ENCODE measurements around the gene THYN1.
"Not testable (repeated sequence)": the region's sequence is repeated elsewhere in the genome, so short reads cannot be mapped to it uniquely, and the experiment has no call there.

The THYN1 gene

GRCh38 chr11:134261626-134262488 is 8.7 kb upstream of the THYN1 start:
- Histone ChIP-seq H3K36me3 (ENCODE audit: control insufficient read depth, insufficient read depth, low read length) (peaks cover 44% of the 10 kb centered on the region), H3K27ac (ENCODE audit: insufficient read depth, low read length, poor library complexity, severe bottlenecking) (no peak overlapping the region), H3K4me1 (ENCODE audit: control insufficient read depth, insufficient read depth, low read length, poor library complexity, severe bottlenecking) (no peaks in the 10 kb centered on the region), H3K27me3 (replicated peaks; ENCODE audit: control insufficient read depth, insufficient read depth, low read length, poor library complexity, severe bottlenecking) (no peaks in the 10 kb centered on the region), H3K9me3 (ENCODE audit: control insufficient read depth, low read length) (no peaks in the 10 kb centered on the region), H3K4me3 (ENCODE audit: insufficient read depth, low read depth, low read length, poor library complexity, severe bottlenecking) (no peak overlapping the region)
- no peak for DNase-seq

- no peak overlapping the region for H3K4me3 ChIP-seq (ENCODE audit: insufficient read depth, low read depth, low read length, poor library complexity, severe bottlenecking)
- no peaks in the 10 kb centered on the region for H3K4me1 ChIP-seq (ENCODE audit: control insufficient read depth, insufficient read depth, low read length, poor library complexity, severe bottlenecking)
- no peak for DNase-seq
- H3K27ac ChIP-seq (ENCODE audit: insufficient read depth, low read length, poor library complexity, severe bottlenecking), result no peak overlapping the region
- no peaks in the 10 kb centered on the region for H3K9me3 ChIP-seq (ENCODE audit: control insufficient read depth, low read length)
- no peaks in the 10 kb centered on the region for H3K27me3 ChIP-seq (replicated peaks; ENCODE audit: control insufficient read depth, insufficient read depth, low read length, poor library complexity, severe bottlenecking)
- H3K36me3 ChIP-seq (ENCODE audit: control insufficient read depth, insufficient read depth, low read length), result peaks cover 44% of the 10 kb centered on the region
Observed at GRCh38 chr11:134260983-134261382, 7.8 kb upstream of the THYN1 start.

GRCh38 chr11:134260503-134260902 is 7.4 kb upstream of the THYN1 start:
- no peak for DNase-seq
- H3K27me3 ChIP-seq (replicated peaks; ENCODE audit: control insufficient read depth, insufficient read depth, low read length, poor library complexity, severe bottlenecking), result no peaks in the 10 kb centered on the region
- no peak overlapping the region for H3K4me3 ChIP-seq (ENCODE audit: insufficient read depth, low read depth, low read length, poor library complexity, severe bottlenecking)
- peaks cover 44% of the 10 kb centered on the region for H3K36me3 ChIP-seq (ENCODE audit: control insufficient read depth, insufficient read depth, low read length)
- no peak overlapping the region for H3K27ac ChIP-seq (ENCODE audit: insufficient read depth, low read length, poor library complexity, severe bottlenecking)
- H3K9me3 ChIP-seq (ENCODE audit: control insufficient read depth, low read length), result no peaks in the 10 kb centered on the region
- H3K4me1 ChIP-seq (ENCODE audit: control insufficient read depth, insufficient read depth, low read length, poor library complexity, severe bottlenecking), result no peaks in the 10 kb centered on the region

DNA sequence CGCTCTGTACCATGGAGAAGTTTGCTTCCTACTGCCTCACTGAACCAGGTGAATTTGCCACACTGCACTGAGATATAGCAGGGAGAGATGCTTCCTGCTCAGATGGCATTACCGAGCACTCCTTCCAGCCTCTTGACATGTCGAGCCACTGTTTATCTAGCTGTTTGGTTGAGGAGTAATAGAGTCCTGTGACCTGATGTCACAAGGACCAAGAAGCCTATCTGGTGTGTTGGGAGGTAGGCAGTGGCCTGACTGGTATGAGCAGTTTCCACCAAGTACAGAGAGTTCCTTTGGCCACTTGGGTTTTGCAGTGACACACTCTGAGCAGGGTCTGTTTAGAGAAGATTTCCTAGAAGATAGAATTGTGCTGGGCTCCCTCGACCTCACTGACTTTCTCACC is 5.4 kb upstream of the THYN1 start:
- H3K27me3 ChIP-seq (replicated peaks; ENCODE audit: control insufficient read depth, insufficient read depth, low read length, poor library complexity, severe bottlenecking), result no peaks in the 10 kb centered on the region
- no peaks in the 10 kb centered on the region for H3K9me3 ChIP-seq (ENCODE audit: control insufficient read depth, low read length)
- H3K4me1 ChIP-seq (ENCODE audit: control insufficient read depth, insufficient read depth, low read length, poor library complexity, severe bottlenecking), result peaks cover 5% of the 10 kb centered on the region
- DNase-seq, result no peak
- H3K36me3 ChIP-seq (ENCODE audit: control insufficient read depth, insufficient read depth, low read length), result peaks cover 43% of the 10 kb centered on the region
- H3K4me3 ChIP-seq (ENCODE audit: insufficient read depth, low read depth, low read length, poor library complexity, severe bottlenecking), result no peak overlapping the region
- H3K27ac ChIP-seq (ENCODE audit: insufficient read depth, low read length, poor library complexity, severe bottlenecking), result no peak overlapping the region

DNA sequence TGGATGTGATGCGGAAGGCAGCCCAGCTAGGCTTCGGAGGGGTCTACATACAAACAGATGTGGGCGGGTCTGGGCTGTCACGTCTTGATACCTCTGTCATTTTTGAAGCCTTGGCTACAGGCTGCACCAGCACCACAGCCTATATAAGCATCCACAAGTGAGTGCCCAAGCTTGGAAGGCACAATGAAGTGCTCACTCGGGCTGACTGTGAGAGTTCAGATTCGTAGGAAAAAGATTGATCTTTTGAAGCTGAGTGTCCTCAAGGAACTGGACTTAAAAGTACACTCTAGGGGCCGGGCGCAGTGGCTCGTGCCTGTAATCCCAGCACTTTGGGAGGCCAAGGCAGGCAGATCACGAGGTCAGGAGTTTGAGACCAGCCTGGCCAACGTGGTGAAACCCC is 3.9 kb upstream of the THYN1 start:
- Histone ChIP-seq H3K27me3 (replicated peaks; ENCODE audit: control insufficient read depth, insufficient read depth, low read length, poor library complexity, severe bottlenecking) (no peaks in the 10 kb centered on the region), H3K27ac (ENCODE audit: insufficient read depth, low read length, poor library complexity, severe bottlenecking) (no peak overlapping the region), H3K9me3 (ENCODE audit: control insufficient read depth, low read length) (no peaks in the 10 kb centered on the region), H3K36me3 (ENCODE audit: control insufficient read depth, insufficient read depth, low read length) (peaks cover 34% of the 10 kb centered on the region), H3K4me3 (ENCODE audit: insufficient read depth, low read depth, low read length, poor library complexity, severe bottlenecking) (no peak overlapping the region), H3K4me1 (ENCODE audit: control insufficient read depth, insufficient read depth, low read length, poor library complexity, severe bottlenecking) (peaks cover 12% of the 10 kb centered on the region)
- no peak for DNase-seq

DNA sequence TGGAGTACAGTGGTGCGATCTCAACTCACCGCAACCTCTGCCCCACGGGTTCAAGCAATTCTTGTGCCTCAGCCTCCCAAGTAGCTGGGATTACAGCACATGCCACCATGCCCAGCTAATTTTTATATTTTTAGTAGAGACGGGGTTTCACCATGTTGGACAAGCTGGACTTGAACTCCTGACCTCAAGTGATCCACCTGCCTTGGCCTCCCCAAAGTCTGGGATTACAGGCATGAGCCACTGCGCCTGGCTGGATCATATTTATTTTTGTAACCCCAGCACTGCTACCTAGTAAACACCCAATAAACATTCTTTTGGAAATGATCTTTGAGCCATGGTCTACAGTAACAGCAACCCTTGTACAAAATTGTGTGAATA is 2.0 kb upstream of the THYN1 start:
- not testable (repeated sequence) for H3K27ac ChIP-seq (ENCODE audit: insufficient read depth, low read length, poor library complexity, severe bottlenecking); H3K27me3 ChIP-seq (replicated peaks; ENCODE audit: control insufficient read depth, insufficient read depth, low read length, poor library complexity, severe bottlenecking); H3K9me3 ChIP-seq (ENCODE audit: control insufficient read depth, low read length); DNase-seq; H3K4me3 ChIP-seq (ENCODE audit: insufficient read depth, low read depth, low read length, poor library complexity, severe bottlenecking)
- Histone ChIP-seq H3K4me1 (ENCODE audit: control insufficient read depth, insufficient read depth, low read length, poor library complexity, severe bottlenecking) (peaks cover 13% of the 10 kb centered on the region), H3K36me3 (ENCODE audit: control insufficient read depth, insufficient read depth, low read length) (peaks cover 22% of the 10 kb centered on the region)

DNA sequence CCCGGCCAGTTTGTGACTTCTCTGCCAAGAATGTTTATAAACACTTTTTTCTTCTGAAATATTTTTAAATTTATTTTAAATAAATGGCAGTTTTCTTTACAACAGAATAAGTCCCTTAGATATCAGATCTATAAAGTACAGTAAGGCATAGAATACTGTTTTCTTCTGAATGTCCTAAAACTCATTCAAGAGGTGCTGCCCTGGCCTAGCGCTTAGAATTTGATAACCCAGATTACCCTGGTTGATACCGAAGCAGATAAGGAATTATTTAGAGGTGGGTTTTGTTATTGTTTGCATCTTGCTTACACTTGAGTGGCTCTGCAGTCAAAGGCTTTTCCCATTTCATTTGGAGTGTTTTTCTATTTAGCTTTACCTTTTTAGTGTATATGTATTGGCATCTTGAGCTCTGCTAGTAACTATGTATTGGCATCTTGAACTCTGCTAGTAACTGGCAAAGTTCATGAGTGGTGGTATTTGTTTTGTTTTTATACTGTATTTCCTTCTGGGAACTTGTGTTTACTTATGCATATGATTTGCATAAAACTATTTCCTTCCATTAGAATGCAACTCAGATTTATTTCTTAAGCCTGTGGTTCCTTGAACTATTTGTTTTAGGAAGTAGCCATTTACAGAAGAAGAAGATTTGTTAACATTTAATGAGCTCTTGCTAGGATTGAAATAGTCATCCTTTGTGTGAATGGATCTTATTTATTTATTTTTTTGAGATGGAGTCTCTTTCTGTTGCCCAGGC is 1.5 kb upstream of the THYN1 start:
- Histone ChIP-seq H3K27ac (ENCODE audit: insufficient read depth, low read length, poor library complexity, severe bottlenecking) (no peak overlapping the region), H3K4me3 (ENCODE audit: insufficient read depth, low read depth, low read length, poor library complexity, severe bottlenecking) (no peak overlapping the region), H3K36me3 (ENCODE audit: control insufficient read depth, insufficient read depth, low read length) (peaks cover 22% of the 10 kb centered on the region), H3K4me1 (ENCODE audit: control insufficient read depth, insufficient read depth, low read length, poor library complexity, severe bottlenecking) (peaks cover 13% of the 10 kb centered on the region), H3K9me3 (ENCODE audit: control insufficient read depth, low read length) (no peaks in the 10 kb centered on the region), H3K27me3 (replicated peaks; ENCODE audit: control insufficient read depth, insufficient read depth, low read length, poor library complexity, severe bottlenecking) (no peaks in the 10 kb centered on the region)
- no peak for DNase-seq

DNA sequence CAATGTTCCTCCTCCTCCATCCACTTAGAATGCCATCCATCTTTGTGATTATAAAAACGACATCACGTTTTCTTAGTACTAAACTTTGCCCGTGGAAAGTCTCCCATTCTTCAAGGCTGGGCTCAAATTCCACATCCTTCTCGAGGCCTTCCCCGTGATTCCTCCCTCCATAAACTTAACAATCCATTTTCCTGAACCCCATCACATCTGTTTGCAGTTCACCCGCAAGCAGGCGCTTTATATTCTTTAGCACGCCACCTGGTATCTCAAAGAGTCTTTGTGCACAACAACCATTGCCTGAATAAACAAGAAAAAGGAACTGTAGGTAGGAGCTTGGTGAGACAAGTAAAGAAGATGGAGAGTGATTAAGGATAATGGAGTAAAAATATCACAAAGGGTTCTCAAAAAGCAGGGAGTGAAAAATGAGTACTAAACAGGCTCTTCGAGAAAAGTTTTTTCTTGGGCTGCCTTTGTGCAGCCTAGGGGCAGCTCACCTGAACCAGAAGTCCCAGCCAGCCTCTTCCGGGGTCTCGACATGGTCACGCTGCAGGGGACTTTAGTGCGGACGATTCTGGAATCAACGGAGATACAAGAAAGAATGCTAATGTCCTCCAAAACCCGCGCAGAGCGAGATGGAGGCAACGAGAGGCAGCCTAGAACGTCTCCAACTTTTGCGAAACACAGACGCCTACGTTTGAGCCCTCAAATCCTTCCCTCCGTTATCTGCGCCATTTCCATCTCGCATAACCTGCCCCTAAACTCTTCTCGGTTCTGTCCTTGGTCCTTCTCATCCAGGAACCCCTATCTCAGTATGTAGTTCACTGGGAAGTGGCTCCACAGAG is 585 bp downstream of the THYN1 start:
- DNase-seq, result no peak
- Histone ChIP-seq H3K9me3 (ENCODE audit: control insufficient read depth, low read length) (no peaks in the 10 kb centered on the region), H3K4me3 (ENCODE audit: insufficient read depth, low read depth, low read length, poor library complexity, severe bottlenecking) (peak overlapping the region; percentile 70), H3K36me3 (ENCODE audit: control insufficient read depth, insufficient read depth, low read length) (peaks cover 30% of the 10 kb centered on the region), H3K27ac (ENCODE audit: insufficient read depth, low read length, poor library complexity, severe bottlenecking) (peak overlapping the region; percentile 29), H3K4me1 (ENCODE audit: control insufficient read depth, insufficient read depth, low read length, poor library complexity, severe bottlenecking) (peaks cover 13% of the 10 kb centered on the region), H3K27me3 (replicated peaks; ENCODE audit: control insufficient read depth, insufficient read depth, low read length, poor library complexity, severe bottlenecking) (no peaks in the 10 kb centered on the region)

DNA sequence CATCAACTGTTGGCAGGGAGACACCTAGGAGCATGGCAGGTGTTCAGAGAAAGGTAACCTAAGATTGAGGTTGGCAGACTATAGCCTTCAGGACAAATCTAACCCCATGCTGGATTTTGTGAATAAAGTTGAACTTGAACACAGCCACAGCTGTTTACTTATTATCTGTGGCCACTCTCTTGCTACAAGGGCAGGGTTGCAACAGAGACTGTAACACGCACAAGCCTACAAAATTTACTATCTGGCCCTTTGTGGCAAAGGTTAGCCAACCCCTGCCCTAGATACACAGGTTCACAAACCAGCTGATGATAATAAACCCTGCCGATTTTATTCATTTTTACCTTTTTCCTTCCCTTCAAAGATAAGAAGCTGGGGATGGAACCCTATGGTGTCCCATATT is 2.5 kb downstream of the THYN1 start:
- Histone ChIP-seq H3K4me3 (ENCODE audit: insufficient read depth, low read depth, low read length, poor library complexity, severe bottlenecking) (no peak overlapping the region), H3K9me3 (ENCODE audit: control insufficient read depth, low read length) (no peaks in the 10 kb centered on the region), H3K4me1 (ENCODE audit: control insufficient read depth, insufficient read depth, low read length, poor library complexity, severe bottlenecking) (peaks cover 13% of the 10 kb centered on the region), H3K27ac (ENCODE audit: insufficient read depth, low read length, poor library complexity, severe bottlenecking) (no peak overlapping the region), H3K27me3 (replicated peaks; ENCODE audit: control insufficient read depth, insufficient read depth, low read length, poor library complexity, severe bottlenecking) (no peaks in the 10 kb centered on the region), H3K36me3 (ENCODE audit: control insufficient read depth, insufficient read depth, low read length) (peaks cover 40% of the 10 kb centered on the region)
- DNase-seq, result no peak

Data from effector memory CD4-positive, alpha-beta T cell (primary cell).